Measurements from ENCODE around the gene WBP2. TPM values are rescaled to one million over a fixed set of nuclear protein-coding genes. Genes with fewer than 3 reads are reported as not detected.
A peak's percentile ranks its signal among the peaks of the same experiment; 100 is the strongest.
"Not testable (repeated sequence)": the region's sequence is repeated elsewhere in the genome, so short reads cannot be mapped to it uniquely, and the experiment has no call there.

Gene WBP2
- total RNA-seq, 2 donors from 2014 or later, result 74.3 to 82.7 TPM

DNA sequence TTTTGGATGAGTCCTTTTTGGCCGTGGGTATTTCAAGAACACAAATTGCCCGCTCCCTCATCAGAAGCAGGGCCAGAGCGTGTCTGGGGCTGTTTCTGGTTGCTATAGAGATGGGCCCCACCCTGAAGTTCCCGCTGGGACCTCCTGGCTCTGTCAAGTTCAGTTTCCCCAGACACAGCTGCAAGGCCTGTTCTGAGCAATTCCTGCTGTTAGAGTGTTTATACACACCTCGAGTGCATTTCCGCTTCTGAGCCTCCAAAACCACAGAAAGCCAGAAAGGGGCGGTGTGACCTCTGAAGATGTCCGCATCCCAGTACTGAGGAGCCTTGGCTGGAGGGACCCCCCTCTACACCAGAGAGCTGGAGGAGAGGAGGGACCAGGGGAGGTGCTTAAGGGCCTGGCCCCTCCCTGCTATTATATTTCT, 9.3 kb upstream of the WBP2 start:
- Mint-ChIP-seq H3K36me3 (ENCODE audit: low read depth) (no peaks in the 10 kb centered on the region), H3K4me3 (no peak overlapping the region), H3K9me3 (no peaks in the 10 kb centered on the region), H3K27ac (no peak overlapping the region), H3K27me3 (ENCODE audit: insufficient read depth) (no peaks in the 10 kb centered on the region), H3K4me1 (peaks cover 5% of the 10 kb centered on the region)
- Histone ChIP-seq H3K9me3 (ENCODE audit: control insufficient read depth, low read length) (no peaks in the 10 kb centered on the region), H3K4me1 (ENCODE audit: control insufficient read depth, insufficient read depth, low read length) (peaks cover 1% of the 10 kb centered on the region), H3K4me3 (ENCODE audit: low read length) (no peak overlapping the region), H3K36me3 (ENCODE audit: control insufficient read depth, insufficient read depth, low read length) (no peaks in the 10 kb centered on the region), H3K27me3 (ENCODE audit: control insufficient read depth, insufficient read depth, low read length, poor library complexity, severe bottlenecking) (no peaks in the 10 kb centered on the region), H3K27ac (ENCODE audit: low read depth, low read length) (no peak overlapping the region), H3K9ac (ENCODE audit: extremely low read depth, low read length, poor library complexity, severe bottlenecking) (no peak overlapping the region)
- TF ChIP-seq, protein P1, sequence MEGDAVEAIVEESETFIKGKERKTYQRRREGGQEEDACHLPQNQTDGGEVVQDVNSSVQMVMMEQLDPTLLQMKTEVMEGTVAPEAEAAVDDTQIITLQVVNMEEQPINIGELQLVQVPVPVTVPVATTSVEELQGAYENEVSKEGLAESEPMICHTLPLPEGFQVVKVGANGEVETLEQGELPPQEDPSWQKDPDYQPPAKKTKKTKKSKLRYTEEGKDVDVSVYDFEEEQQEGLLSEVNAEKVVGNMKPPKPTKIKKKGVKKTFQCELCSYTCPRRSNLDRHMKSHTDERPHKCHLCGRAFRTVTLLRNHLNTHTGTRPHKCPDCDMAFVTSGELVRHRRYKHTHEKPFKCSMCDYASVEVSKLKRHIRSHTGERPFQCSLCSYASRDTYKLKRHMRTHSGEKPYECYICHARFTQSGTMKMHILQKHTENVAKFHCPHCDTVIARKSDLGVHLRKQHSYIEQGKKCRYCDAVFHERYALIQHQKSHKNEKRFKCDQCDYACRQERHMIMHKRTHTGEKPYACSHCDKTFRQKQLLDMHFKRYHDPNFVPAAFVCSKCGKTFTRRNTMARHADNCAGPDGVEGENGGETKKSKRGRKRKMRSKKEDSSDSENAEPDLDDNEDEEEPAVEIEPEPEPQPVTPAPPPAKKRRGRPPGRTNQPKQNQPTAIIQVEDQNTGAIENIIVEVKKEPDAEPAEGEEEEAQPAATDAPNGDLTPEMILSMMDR (conservative IDR thresholded peaks at IDR 0.05), result no peak
- DNase-seq, result peak; percentile 74
- WGBS, 2 experiments (ENCODE audit: insufficient coverage in 1 of 2, insufficient read length in 1 of 2), result 80 to 86% methylated on average over 2 to 8 of the region's 8 CpGs

DNA sequence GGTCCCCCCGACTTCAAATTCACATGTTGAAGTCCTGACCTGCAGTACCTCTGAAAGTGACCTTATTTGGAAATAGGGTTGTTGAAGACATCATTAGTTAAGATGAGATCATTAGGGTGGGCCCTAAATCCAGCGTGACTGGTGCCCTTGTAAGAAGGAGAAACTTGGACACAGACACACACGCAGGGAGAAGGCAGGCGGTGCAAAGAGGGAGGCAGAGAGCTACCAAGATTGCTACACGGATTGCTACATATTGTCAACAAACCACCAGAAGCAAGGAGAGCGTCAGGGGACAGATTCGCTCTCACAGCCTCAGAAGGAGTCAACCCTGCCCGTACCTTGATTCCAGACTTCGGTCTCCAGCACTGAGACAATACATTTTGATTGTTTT, 6.8 kb upstream of the WBP2 start:
- no peaks in the 10 kb centered on the region for H3K27me3 Mint-ChIP-seq (ENCODE audit: insufficient read depth)
- H3K36me3 Mint-ChIP-seq (ENCODE audit: low read depth), result no peaks in the 10 kb centered on the region
- Histone ChIP-seq H3K9ac (ENCODE audit: extremely low read depth, low read length, poor library complexity, severe bottlenecking) (no peak overlapping the region), H3K4me3 (ENCODE audit: low read length) (no peak overlapping the region), H3K4me1 (ENCODE audit: control insufficient read depth, insufficient read depth, low read length) (no peaks in the 10 kb centered on the region), H3K9me3 (ENCODE audit: control insufficient read depth, low read length) (no peaks in the 10 kb centered on the region), H3K27ac (ENCODE audit: low read depth, low read length) (no peak overlapping the region), H3K27me3 (ENCODE audit: control insufficient read depth, insufficient read depth, low read length, poor library complexity, severe bottlenecking) (no peaks in the 10 kb centered on the region), H3K36me3 (ENCODE audit: control insufficient read depth, insufficient read depth, low read length) (no peaks in the 10 kb centered on the region)
- H3K27ac Mint-ChIP-seq, result no peak overlapping the region
- 90 to 91% methylated on average over 8 to 9 of the region's 9 CpGs for WGBS, 2 experiments (ENCODE audit: insufficient coverage in 1 of 2, insufficient read length in 1 of 2)
- DNase-seq, result no peak
- TF ChIP-seq, protein P1 (conservative IDR thresholded peaks at IDR 0.05), result no peak
- H3K9me3 Mint-ChIP-seq, result no peaks in the 10 kb centered on the region
- no peak overlapping the region for H3K4me3 Mint-ChIP-seq
- no peaks in the 10 kb centered on the region for H3K4me1 Mint-ChIP-seq

DNA sequence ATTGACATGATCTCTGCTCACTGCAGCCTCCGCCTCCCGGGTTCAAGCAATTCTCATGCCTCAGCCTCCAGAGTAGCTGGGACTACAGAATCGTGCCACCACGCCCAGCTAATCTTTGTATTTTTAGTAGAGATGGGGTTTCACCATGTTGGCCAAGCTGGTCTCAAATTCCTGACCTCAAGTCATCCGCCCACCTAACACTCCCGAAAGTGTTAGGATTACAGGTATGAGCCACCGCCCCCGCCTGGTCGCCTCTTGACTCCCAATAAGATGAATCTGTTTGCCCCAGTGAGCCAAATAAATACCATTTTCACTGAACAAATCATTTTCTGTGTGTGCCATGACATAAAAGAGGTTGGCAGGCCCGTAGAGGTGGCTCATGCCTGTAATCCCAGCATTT, 4.2 kb upstream of the WBP2 start:
- not testable (repeated sequence) for H3K9me3 ChIP-seq (ENCODE audit: control insufficient read depth, low read length); DNase-seq; H3K36me3 ChIP-seq (ENCODE audit: control insufficient read depth, insufficient read depth, low read length); H3K4me1 Mint-ChIP-seq; H3K27me3 ChIP-seq (ENCODE audit: control insufficient read depth, insufficient read depth, low read length, poor library complexity, severe bottlenecking); H3K27ac ChIP-seq (ENCODE audit: low read depth, low read length); H3K9me3 Mint-ChIP-seq; H3K4me3 Mint-ChIP-seq; H3K27me3 Mint-ChIP-seq (ENCODE audit: insufficient read depth); H3K36me3 Mint-ChIP-seq (ENCODE audit: low read depth); H3K9ac ChIP-seq (ENCODE audit: extremely low read depth, low read length, poor library complexity, severe bottlenecking); H3K4me3 ChIP-seq (ENCODE audit: low read length); H3K4me1 ChIP-seq (ENCODE audit: control insufficient read depth, insufficient read depth, low read length); H3K27ac Mint-ChIP-seq
- 94 to 96% methylated on average over 9 to 10 of the region's 10 CpGs for WGBS, 2 experiments (ENCODE audit: insufficient coverage in 1 of 2, insufficient read length in 1 of 2)
